NCI-H1694 (cell line): Measurements from ENCODE around the gene LRSAM1.
A peak's percentile ranks its signal among the peaks of the same experiment; 100 is the strongest.

Experiments
- DNase-seq: peaks from one replicate; lab custom pipeline; 2025; lab: John Stamatoyannopoulos, UW

LRSAM1 gene

GRCh38 chr9:127450830-127451607, at the start of gene LRSAM1, which contains the start of gene RPL12:
TSS of gene LRSAM1 (plus strand) at chr9:127451510. CDS start at chr9:127454528, 3,018 bp downstream.
TSS of gene RPL12 (minus strand) at chr9:127451406. CDS start at chr9:127451317, 89 bp downstream.
- peak; percentile 91 for DNase-seq

- DNase-seq, result no peak
Measured at GRCh38 chr9:127402401-127403090, 48.8 kb upstream of the LRSAM1 start.

GRCh38 chr9:127403507-127404192, 47.7 kb upstream of the LRSAM1 start:
- DNase-seq, result no peak

GRCh38 chr9:127404631-127405030, 46.7 kb upstream of the LRSAM1 start:
- no peak for DNase-seq

- peak; percentile 8 for DNase-seq
Measured at GRCh38 chr9:127405344-127406125, 45.8 kb upstream of the LRSAM1 start.

- DNase-seq, result no peak
Measured at GRCh38 chr9:127406799-127407491, 44.4 kb upstream of the LRSAM1 start.

- DNase-seq, result no peak
Measured at GRCh38 chr9:127407492-127407843, 43.8 kb upstream of the LRSAM1 start.

- DNase-seq, result no peak
Measured at GRCh38 chr9:127411122-127411521, 40.2 kb upstream of the LRSAM1 start.

- DNase-seq, result no peak
Measured at GRCh38 chr9:127415141-127415540, 36.2 kb upstream of the LRSAM1 start.

GRCh38 chr9:127415657-127416056, 35.7 kb upstream of the LRSAM1 start:
- DNase-seq, result no peak

- no peak for DNase-seq
Measured at GRCh38 chr9:127417131-127418036, 33.9 kb upstream of the LRSAM1 start.

- no peak for DNase-seq
Measured at GRCh38 chr9:127418037-127418471, 33.3 kb upstream of the LRSAM1 start.

- no peak for DNase-seq
Measured at GRCh38 chr9:127419348-127419747, 32.0 kb upstream of the LRSAM1 start.

GRCh38 chr9:127421057-127421456, 30.3 kb upstream of the LRSAM1 start:
- no peak for DNase-seq

GRCh38 chr9:127422133-127422782, 29.1 kb upstream of the LRSAM1 start:
- no peak for DNase-seq

GRCh38 chr9:127422787-127423186, 28.5 kb upstream of the LRSAM1 start:
- no peak for DNase-seq

- no peak for DNase-seq
Measured at GRCh38 chr9:127423476-127423933, 27.8 kb upstream of the LRSAM1 start.

GRCh38 chr9:127423934-127424675, 27.2 kb upstream of the LRSAM1 start, which contains the start of gene ZNF79:
TSS of gene ZNF79 (plus strand) at chr9:127424382. CDS start at chr9:127424788, 406 bp downstream.
- peak; percentile 81 for DNase-seq

- DNase-seq, result no peak
Measured at GRCh38 chr9:127424676-127424999, 26.7 kb upstream of the LRSAM1 start.
